ENCODE measurements around the gene CEP68. TPM values are rescaled to one million over a fixed set of nuclear protein-coding genes. Genes with fewer than 3 reads are reported as not detected.
"Not testable (repeated sequence)": the region's sequence is repeated elsewhere in the genome, so short reads cannot be mapped to it uniquely, and the experiment has no call there.

CEP68 gene
- total and polyA plus RNA-seq, 4 experiments from 2014 or later, result 19.9 to 59.9 (median 43.0) TPM

GRCh38 chr2:65113816-65114215 is 57.6 kb downstream of the CEP68 start:
- intact Hi-C loops (cut with micrococcal nuclease), result no loop called here
- Histone ChIP-seq H3K4me3 (ENCODE audit: low read length in 2 of 2) (no peak overlapping the region), H3K27ac (ENCODE audit: low read depth, low read length) (no peak overlapping the region), H3K9me3 (ENCODE audit: control insufficient read depth in 1 of 2, low read length in 2 of 2) (no peaks in the 10 kb centered on the region), H3K27me3 (ENCODE audit: insufficient read depth, low read length) (no peaks in the 10 kb centered on the region), H3K4me1 (ENCODE audit: insufficient read depth, low read length) (peaks cover 54% of the 10 kb centered on the region), H3K36me3 (ENCODE audit: insufficient read depth, low read length) (no peaks in the 10 kb centered on the region)
- peaks cover 9 to 26% of the 10 kb centered on the region in 2 donors for H3K36me3 Mint-ChIP-seq
- ChIA-PET CTCF (ENCODE audit: partially characterized antibody) (interaction anchor here (0.9 kb wide), 1 partner anchor 16 kb away, joined by 3 read pairs; the partner anchor contains the start of gene RAB1A), POLR2A (ENCODE audit: partially characterized antibody) (interaction anchor here (3.1 kb wide), 1 partner anchor 16 kb away, joined by 16 read pairs; the partner anchor contains the start of gene RAB1A)
- H3K4me3 Mint-ChIP-seq, result peak overlapping the region in 2 of 8 donors; percentile 6 to 44
- DNase-seq, result no peak
- no peaks in the 10 kb centered on the region for H3K27me3 Mint-ChIP-seq
- no peaks in the 10 kb centered on the region for H3K9me3 Mint-ChIP-seq
- peak overlapping the region in 1 of 7 donors; percentile 41 for H3K27ac Mint-ChIP-seq
- peaks cover 35 to 84% (median 61%) of the 10 kb centered on the region in 4 donors for H3K4me1 Mint-ChIP-seq

- CTCF ChIA-PET (ENCODE audit: partially characterized antibody), result no interaction called here
- peak overlapping the region in 1 of 7 donors; percentile 64 for H3K27ac Mint-ChIP-seq
- peak overlapping the region in 3 of 8 donors; percentile 3 to 76 (median 51) for H3K4me3 Mint-ChIP-seq
Observed at GRCh38 chr2:65114921-65115320, 58.7 kb downstream of the CEP68 start.

GRCh38 chr2:65116645-65117044 is 60.4 kb downstream of the CEP68 start:
- H3K4me1 Mint-ChIP-seq, result peaks cover 40 to 87% (median 65%) of the 10 kb centered on the region in 4 donors
- intact Hi-C loops (cut with micrococcal nuclease), result no loop called here
- ChIA-PET POLR2A (ENCODE audit: partially characterized antibody) (no interaction called here), CTCF (ENCODE audit: partially characterized antibody) (no interaction called here)
- Histone ChIP-seq H3K27me3 (ENCODE audit: insufficient read depth, low read length) (no peaks in the 10 kb centered on the region), H3K9me3 (ENCODE audit: control insufficient read depth in 1 of 2, low read length in 2 of 2) (no peaks in the 10 kb centered on the region), H3K4me3 (ENCODE audit: low read length in 2 of 2) (no peak overlapping the region), H3K27ac (ENCODE audit: low read depth, low read length) (no peak overlapping the region), H3K4me1 (ENCODE audit: insufficient read depth, low read length) (peaks cover 61% of the 10 kb centered on the region), H3K36me3 (ENCODE audit: insufficient read depth, low read length) (no peaks in the 10 kb centered on the region)
- peak overlapping the region in 4 of 8 donors; percentile 18 to 51 (median 32) for H3K4me3 Mint-ChIP-seq
- no peaks in the 10 kb centered on the region for H3K27me3 Mint-ChIP-seq
- peaks cover 5 to 30% of the 10 kb centered on the region in 2 donors for H3K36me3 Mint-ChIP-seq
- DNase-seq, result no peak
- no peaks in the 10 kb centered on the region for H3K9me3 Mint-ChIP-seq
- peak overlapping the region in 3 of 7 donors; percentile 20 to 57 (median 47) for H3K27ac Mint-ChIP-seq

More at GRCh38 chr2:65114921-65115320, 58.7 kb downstream of the CEP68 start:
- no peak for DNase-seq
- no peaks in the 10 kb centered on the region for H3K36me3 ChIP-seq (ENCODE audit: insufficient read depth, low read length)
- intact Hi-C loops (cut with micrococcal nuclease), result no loop called here
- H3K4me3 ChIP-seq (ENCODE audit: low read length in 2 of 2), result no peak overlapping the region
- no peaks in the 10 kb centered on the region for H3K27me3 ChIP-seq (ENCODE audit: insufficient read depth, low read length)
- H3K36me3 Mint-ChIP-seq, result peaks cover 6 to 22% of the 10 kb centered on the region in 2 donors
- no peak overlapping the region for H3K27ac ChIP-seq (ENCODE audit: low read depth, low read length)
- no peaks in the 10 kb centered on the region for H3K9me3 ChIP-seq (ENCODE audit: control insufficient read depth in 1 of 2, low read length in 2 of 2)
- H3K9me3 Mint-ChIP-seq, result no peaks in the 10 kb centered on the region
- peaks cover 33 to 87% (median 62%) of the 10 kb centered on the region in 4 donors for H3K4me1 Mint-ChIP-seq
- no peaks in the 10 kb centered on the region for H3K27me3 Mint-ChIP-seq
- POLR2A ChIA-PET (ENCODE audit: partially characterized antibody), result interaction anchor here (3.1 kb wide), 1 partner anchor 15 kb away, joined by 16 read pairs; the partner anchor contains the start of gene RAB1A
- H3K4me1 ChIP-seq (ENCODE audit: insufficient read depth, low read length), result peaks cover 49% of the 10 kb centered on the region

- peaks cover 0 to 20% of the 10 kb centered on the region in 2 donors for H3K36me3 Mint-ChIP-seq
- H3K9me3 ChIP-seq (ENCODE audit: control insufficient read depth in 1 of 2, low read length in 2 of 2), result no peaks in the 10 kb centered on the region
- H3K9me3 Mint-ChIP-seq, result peaks cover 0 to 2% (median 0%) of the 10 kb centered on the region in 8 donors
- peak overlapping the region in 4 of 7 donors; percentile 13 to 44 (median 22) for H3K27ac Mint-ChIP-seq
- no peak overlapping the region for H3K27ac ChIP-seq (ENCODE audit: low read depth, low read length)
- intact Hi-C loops (cut with micrococcal nuclease), result no loop called here
- H3K4me1 ChIP-seq (ENCODE audit: insufficient read depth, low read length), result peaks cover 87% of the 10 kb centered on the region
- POLR2A ChIA-PET (ENCODE audit: partially characterized antibody), result interaction anchor here (1.0 kb wide), 1 partner anchor 9 kb away, joined by 4 read pairs; the partner anchor contains the start of gene RAB1A
- H3K4me3 ChIP-seq (ENCODE audit: low read length in 2 of 2), result no peak overlapping the region
- DNase-seq, result no peak
- no peaks in the 10 kb centered on the region for H3K36me3 ChIP-seq (ENCODE audit: insufficient read depth, low read length)
- H3K27me3 Mint-ChIP-seq, result no peaks in the 10 kb centered on the region
- no peaks in the 10 kb centered on the region for H3K27me3 ChIP-seq (ENCODE audit: insufficient read depth, low read length)
- CTCF ChIA-PET (ENCODE audit: partially characterized antibody), result no interaction called here
- peak overlapping the region in 7 of 8 donors; percentile 5 to 76 (median 39) for H3K4me3 Mint-ChIP-seq
- H3K4me1 Mint-ChIP-seq, result peaks cover 31 to 95% (median 59%) of the 10 kb centered on the region in 4 donors
Observed at GRCh38 chr2:65120990-65121693, 64.9 kb downstream of the CEP68 start.

GRCh38 chr2:65122313-65122712 is 66.1 kb downstream of the CEP68 start:
- H3K27me3 Mint-ChIP-seq, result no peaks in the 10 kb centered on the region
- Histone ChIP-seq H3K9me3 (ENCODE audit: control insufficient read depth in 1 of 2, low read length in 2 of 2) (no peaks in the 10 kb centered on the region), H3K4me1 (ENCODE audit: insufficient read depth, low read length) (peaks cover 87% of the 10 kb centered on the region), H3K36me3 (ENCODE audit: insufficient read depth, low read length) (no peaks in the 10 kb centered on the region), H3K27me3 (ENCODE audit: insufficient read depth, low read length) (no peaks in the 10 kb centered on the region), H3K4me3 (ENCODE audit: low read length in 2 of 2) (no peak overlapping the region), H3K27ac (ENCODE audit: low read depth, low read length) (no peak overlapping the region)
- ChIA-PET POLR2A (ENCODE audit: partially characterized antibody) (interaction anchor here (0.8 to 1.0 kb wide), 2 partner anchors 8 to 10 kb away, joined by 3 to 4 read pairs; partner anchors contain the start of gene RAB1A), CTCF (ENCODE audit: partially characterized antibody) (interaction anchor here (0.7 kb wide), 1 partner anchor 55 kb away, joined by 4 read pairs; no protein-coding TSS in a partner anchor)
- peaks cover 4 to 16% of the 10 kb centered on the region in 2 donors for H3K36me3 Mint-ChIP-seq
- peak overlapping the region in 1 of 7 donors; percentile 40 for H3K27ac Mint-ChIP-seq
- H3K4me1 Mint-ChIP-seq, result peaks cover 31 to 90% (median 60%) of the 10 kb centered on the region in 4 donors
- DNase-seq, result no peak
- peaks cover 0 to 2% (median 0%) of the 10 kb centered on the region in 8 donors for H3K9me3 Mint-ChIP-seq
- intact Hi-C loops (cut with micrococcal nuclease), result no loop called here
- peak overlapping the region in 3 of 8 donors; percentile 10 to 69 (median 13) for H3K4me3 Mint-ChIP-seq

- H3K27me3 ChIP-seq (ENCODE audit: insufficient read depth, low read length); H3K9me3 Mint-ChIP-seq; H3K27me3 Mint-ChIP-seq; H3K4me3 ChIP-seq (ENCODE audit: low read length in 2 of 2); DNase-seq; H3K9me3 ChIP-seq (ENCODE audit: control insufficient read depth in 1 of 2, low read length in 2 of 2); H3K36me3 ChIP-seq (ENCODE audit: insufficient read depth, low read length); H3K27ac ChIP-seq (ENCODE audit: low read depth, low read length); intact Hi-C loops (cut with micrococcal nuclease); H3K27ac Mint-ChIP-seq: not testable (repeated sequence)
- peaks cover 84% of the 10 kb centered on the region for H3K4me1 ChIP-seq (ENCODE audit: insufficient read depth, low read length)
- ChIA-PET CTCF (ENCODE audit: partially characterized antibody) (interaction anchor here (0.6 to 1.4 kb wide), 9 partner anchors 12 to 1107 kb away, joined by 3 to 4 read pairs (median 3); no protein-coding TSS in a partner anchor), POLR2A (ENCODE audit: partially characterized antibody) (interaction anchor here (1.7 kb wide), 1 partner anchor 69 kb away, joined by 6 read pairs; the partner anchor contains the start of gene CEP68)
- Mint-ChIP-seq H3K4me3 (peak overlapping the region in 1 of 8 donors; percentile 23), H3K4me1 (peaks cover 33 to 84% (median 55%) of the 10 kb centered on the region in 4 donors), H3K36me3 (peaks cover 4 to 22% of the 10 kb centered on the region in 2 donors)
Observed at GRCh38 chr2:65125457-65125856, 69.2 kb downstream of the CEP68 start.
